Glutamatergic neuron (in vitro differentiated cells): ENCODE measurements around the gene MAP1LC3B2. TPM values are rescaled to one million over a fixed set of nuclear protein-coding genes. Genes with fewer than 3 reads are reported as not detected.

ENCODE experiments used
- DNase-seq: peaks from one replicate; pipeline ENCODE4 v3.0.0; 2022
- H3K27ac Mint-ChIP-seq: one replicate; pipeline ENCODE4 v1.8.0; 2020; ENCODE audit warnings: mild to moderate bottlenecking, mixed read lengths, inconsistent platforms; ENCODE audit not compliant: unreplicated experiment
- H3K27me3 Mint-ChIP-seq: one replicate; pipeline ENCODE4 v1.8.0; 2020; ENCODE audit warnings: mild to moderate bottlenecking, moderate library complexity, mixed read lengths, inconsistent platforms; ENCODE audit not compliant: unreplicated experiment
- H3K36me3 Mint-ChIP-seq: one replicate; pipeline ENCODE4 v1.8.0; 2020; ENCODE audit warnings: mild to moderate bottlenecking, mixed read lengths, inconsistent platforms; ENCODE audit not compliant: unreplicated experiment
- H3K4me1 Mint-ChIP-seq: one replicate; pipeline ENCODE4 v1.8.0; 2020; ENCODE audit warnings: mild to moderate bottlenecking, low read depth, mixed read lengths, inconsistent platforms; ENCODE audit not compliant: unreplicated experiment
- H3K4me3 Mint-ChIP-seq: one replicate; pipeline ENCODE4 v1.8.0; 2020; ENCODE audit warnings: mild to moderate bottlenecking, mixed read lengths, inconsistent platforms; ENCODE audit not compliant: unreplicated experiment
- H3K9me3 Mint-ChIP-seq: one replicate; pipeline ENCODE4 v1.8.0; 2020; ENCODE audit warnings: mild to moderate bottlenecking, moderate library complexity, mixed read lengths, inconsistent platforms; ENCODE audit not compliant: unreplicated experiment
- CTCF ChIP-seq: fragments of 200-600 bp; sonication (generic); IDR thresholded peaks from one replicate; pipeline ENCODE4 v1.5.0; 2021; ENCODE audit not compliant: partially characterized antibody, unreplicated experiment
- total RNA-seq: library from RNA; stranded (reverse); fragmentation: NEBNext Ultra II Directional; extraction: Animal tissue kit (Norgen Biotek cat#: 25700); gene quantifications from one replicate; pipeline ENCODE4 v1.2.1, GENCODE V29; 2021; ENCODE audit not compliant: unreplicated experiment

Gene MAP1LC3B2
- total RNA-seq, 1 donor from 2014 or later: 4.4 TPM

GRCh38 chr12:116520225-116520760 is 38.9 kb upstream of the MAP1LC3B2 start:
- no peaks in the 10 kb centered on the region for H3K27me3 Mint-ChIP-seq
- no peaks in the 10 kb centered on the region for H3K4me1 Mint-ChIP-seq
- no peak overlapping the region for H3K4me3 Mint-ChIP-seq
- TF ChIP-seq CTCF: no peak
- no peak overlapping the region for H3K27ac Mint-ChIP-seq
- H3K9me3 Mint-ChIP-seq: no peaks in the 10 kb centered on the region
- H3K36me3 Mint-ChIP-seq: no peaks in the 10 kb centered on the region
- no peak for DNase-seq

GRCh38 chr12:116520801-116521471 is 38.2 kb upstream of the MAP1LC3B2 start:
- Mint-ChIP-seq H3K27me3 (peaks cover 2% of the 10 kb centered on the region), H3K9me3 (no peaks in the 10 kb centered on the region), H3K27ac (no peak overlapping the region), H3K4me1 (peaks cover 2% of the 10 kb centered on the region), H3K4me3 (no peak overlapping the region), H3K36me3 (no peaks in the 10 kb centered on the region)
- TF ChIP-seq CTCF: no peak
- DNase-seq: no peak

DNA sequence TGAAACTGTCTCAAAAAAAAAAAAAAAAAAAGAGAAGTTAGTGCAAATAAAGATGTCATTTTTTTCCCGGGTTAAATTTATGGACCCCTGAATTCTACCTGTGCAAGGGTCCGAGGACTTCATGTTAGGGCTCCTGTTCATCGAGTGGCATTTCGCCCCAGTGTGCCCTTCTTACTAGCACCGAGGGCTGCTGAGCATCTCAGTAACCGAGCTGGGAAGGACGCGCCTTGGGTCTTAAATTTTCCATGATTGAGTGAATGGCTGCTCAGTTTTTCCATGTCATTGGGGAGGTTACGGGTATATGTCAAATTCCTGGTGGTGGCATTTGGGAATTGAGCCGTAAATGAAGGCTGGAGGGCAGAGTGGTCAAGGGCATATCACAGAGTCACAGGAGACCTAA is 34.9 kb upstream of the MAP1LC3B2 start:
- no peaks in the 10 kb centered on the region for H3K36me3 Mint-ChIP-seq
- peaks cover 2% of the 10 kb centered on the region for H3K9me3 Mint-ChIP-seq
- peaks cover 2% of the 10 kb centered on the region for H3K27me3 Mint-ChIP-seq
- TF ChIP-seq CTCF: no peak
- H3K4me3 Mint-ChIP-seq: no peak overlapping the region
- H3K27ac Mint-ChIP-seq: no peak overlapping the region
- no peak for DNase-seq
- H3K4me1 Mint-ChIP-seq: peaks cover 2% of the 10 kb centered on the region

DNA sequence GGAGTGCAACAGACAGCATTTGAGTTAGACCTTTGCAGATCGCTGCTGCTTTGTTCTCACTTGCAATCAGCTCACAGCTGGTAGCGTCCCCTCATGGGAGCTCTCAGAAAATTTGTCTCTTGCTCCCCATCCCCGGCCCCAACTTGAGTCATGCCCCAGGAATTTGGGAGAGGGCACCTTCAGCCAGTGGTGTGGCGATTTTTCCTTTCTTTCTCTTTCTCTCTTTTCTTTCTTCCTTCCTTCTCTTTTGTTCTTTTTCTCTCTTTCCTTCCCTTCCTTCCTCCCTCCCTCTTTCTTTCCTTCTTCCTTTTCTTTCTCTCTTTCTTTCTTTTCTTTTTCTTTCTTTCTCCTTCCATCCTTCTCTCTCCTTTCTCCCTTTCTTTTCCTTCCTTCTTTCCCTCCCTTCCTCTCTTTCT is 34.2 kb upstream of the MAP1LC3B2 start:
- peaks cover 2% of the 10 kb centered on the region for H3K27me3 Mint-ChIP-seq
- no peaks in the 10 kb centered on the region for H3K36me3 Mint-ChIP-seq
- H3K27ac Mint-ChIP-seq: no peak overlapping the region
- no peak overlapping the region for H3K4me3 Mint-ChIP-seq
- TF ChIP-seq CTCF: no peak
- H3K4me1 Mint-ChIP-seq: peaks cover 2% of the 10 kb centered on the region
- DNase-seq: no peak
- H3K9me3 Mint-ChIP-seq: peaks cover 2% of the 10 kb centered on the region

DNA sequence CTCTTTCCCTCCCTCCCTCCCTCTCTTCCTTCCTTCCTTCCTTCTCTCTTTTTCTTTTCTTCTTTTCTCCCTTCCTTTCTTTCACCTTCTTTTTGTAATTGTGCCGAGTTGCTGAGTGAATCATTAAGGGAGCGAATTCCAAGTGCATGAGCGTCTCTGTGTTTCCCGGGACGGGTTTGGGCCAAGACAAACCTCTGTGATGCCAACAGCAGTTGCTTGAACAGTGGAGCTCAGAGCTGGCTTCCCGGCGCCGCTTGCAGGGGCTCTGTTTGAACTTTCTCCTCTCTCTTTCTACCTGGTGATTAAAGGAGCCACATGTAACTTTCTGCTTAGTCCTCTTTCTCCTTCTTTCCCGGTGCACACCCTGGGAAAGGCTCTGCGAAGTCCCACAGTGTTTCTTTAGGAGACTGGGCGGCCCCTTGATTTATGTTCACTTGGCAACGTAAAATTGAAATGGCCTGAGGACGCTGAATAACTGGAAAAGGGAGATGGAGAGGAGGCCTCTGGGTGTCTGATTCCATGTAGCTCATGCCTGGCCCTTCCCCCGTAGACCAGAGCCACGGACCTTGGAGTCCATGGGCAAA is 33.7 kb upstream of the MAP1LC3B2 start:
- Mint-ChIP-seq H3K9me3 (peaks cover 2% of the 10 kb centered on the region), H3K36me3 (no peaks in the 10 kb centered on the region), H3K4me3 (no peak overlapping the region), H3K27ac (no peak overlapping the region), H3K27me3 (peaks cover 2% of the 10 kb centered on the region), H3K4me1 (peaks cover 2% of the 10 kb centered on the region)
- TF ChIP-seq CTCF: no peak
- DNase-seq: no peak
